Erythroblast (primary cell): ENCODE measurements around the gene IFI16.

Experiments used
- DNase-seq, 2 experiments: peaks; one replicate each; lab custom pipeline; 2025; lab: John Stamatoyannopoulos, UW
- GATA1 ChIP-seq: IDR thresholded peaks from 2 replicates; pipeline ENCODE4 v1.6.1; 2011; ENCODE audit warnings: low read depth, mild to moderate bottlenecking, control low read depth, low read length, moderate library complexity
- POLR2A ChIP-seq: IDR thresholded peaks from 2 replicates; pipeline ENCODE4 v1.6.1; 2011; ENCODE audit warnings: mild to moderate bottlenecking, low read length

Gene IFI16

DNA sequence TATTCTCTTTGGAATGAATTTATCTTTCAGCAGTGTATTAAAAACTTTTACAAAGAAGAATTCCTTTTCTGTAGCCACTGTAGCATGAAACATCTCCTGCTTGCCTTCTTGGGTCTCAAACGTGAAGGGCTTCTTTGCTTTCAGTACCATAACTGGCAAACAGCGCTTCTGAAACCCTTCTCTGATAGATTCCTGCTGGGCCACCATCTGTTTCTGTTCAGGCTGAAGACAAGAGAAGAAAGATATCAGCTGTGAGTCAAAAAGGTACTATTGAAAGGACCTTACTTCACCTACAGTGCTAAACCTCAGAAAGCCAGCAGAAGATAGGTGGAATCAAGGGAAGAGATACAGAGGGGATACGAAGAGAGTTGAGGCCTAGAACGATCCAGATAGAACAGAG lies 56.4 kb downstream of the IFI16 start:
- DNase-seq: no peak
- TF ChIP-seq POLR2A: no peak
- no peak for TF ChIP-seq GATA1

DNA sequence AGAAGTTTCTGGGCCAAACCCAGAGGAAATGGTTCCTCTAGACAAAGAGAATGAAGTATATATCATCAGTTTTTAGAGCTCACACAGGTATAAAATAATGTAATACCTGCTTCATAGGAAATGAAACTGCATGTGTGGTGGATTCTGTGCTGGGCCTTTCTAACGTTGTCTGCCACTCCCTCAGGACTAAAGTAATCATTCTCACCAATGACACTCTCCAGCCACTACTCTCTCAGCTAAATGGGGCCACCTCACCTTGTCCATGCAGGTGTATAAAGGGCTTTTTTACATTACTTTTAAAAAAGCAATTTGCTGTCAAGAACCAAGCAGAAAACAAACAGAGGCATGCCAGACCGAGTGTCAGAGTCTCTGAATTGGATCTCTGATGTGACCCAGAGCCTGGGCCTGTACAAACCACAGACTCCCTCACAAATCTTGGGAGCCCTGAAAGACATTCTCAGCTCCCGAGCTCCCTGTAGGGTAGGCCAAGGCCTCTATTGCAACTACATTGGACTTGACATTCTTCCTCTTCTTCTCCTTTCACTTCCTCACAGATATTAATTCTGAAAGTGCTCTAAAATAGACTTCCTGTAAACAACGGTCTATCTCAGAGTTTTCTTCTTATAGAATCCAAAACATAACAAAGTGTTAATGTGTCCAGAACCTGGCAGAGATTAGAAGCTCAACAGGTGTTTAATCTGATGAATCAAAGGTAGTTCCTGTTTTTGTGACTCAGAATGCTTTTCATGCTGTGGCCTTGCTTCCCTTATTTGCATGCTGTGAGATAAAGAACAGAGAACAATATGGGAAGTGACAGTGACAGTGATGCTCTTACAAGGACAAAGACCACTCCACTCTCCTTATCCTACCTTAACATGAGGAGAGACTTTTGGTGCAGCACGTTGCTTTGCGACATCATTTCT lies 58.3 kb downstream of the IFI16 start:
- no peak for DNase-seq
- TF ChIP-seq GATA1: no peak
- no peak for TF ChIP-seq POLR2A

DNA sequence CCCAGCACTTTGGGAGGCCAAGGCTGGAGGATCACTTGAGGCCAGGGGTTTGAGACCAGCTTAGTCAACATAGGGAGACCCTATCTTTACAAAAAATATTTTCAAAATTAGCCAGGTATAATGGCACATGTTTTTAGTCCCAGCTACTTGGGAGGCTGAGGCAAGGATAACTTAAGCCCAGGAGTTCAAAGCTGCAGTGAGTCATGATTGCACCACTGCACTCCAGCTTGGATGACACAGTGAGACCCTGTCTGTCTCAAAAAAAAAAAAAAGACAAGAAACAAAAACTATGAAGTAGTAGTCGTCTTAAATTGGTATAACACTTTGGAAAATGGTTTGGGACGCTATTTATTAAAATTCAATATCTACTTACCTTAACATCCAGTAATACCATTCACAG lies 59.2 kb downstream of the IFI16 start:
- TF ChIP-seq POLR2A (no peak), GATA1 (no peak)
- no peak for DNase-seq

DNA sequence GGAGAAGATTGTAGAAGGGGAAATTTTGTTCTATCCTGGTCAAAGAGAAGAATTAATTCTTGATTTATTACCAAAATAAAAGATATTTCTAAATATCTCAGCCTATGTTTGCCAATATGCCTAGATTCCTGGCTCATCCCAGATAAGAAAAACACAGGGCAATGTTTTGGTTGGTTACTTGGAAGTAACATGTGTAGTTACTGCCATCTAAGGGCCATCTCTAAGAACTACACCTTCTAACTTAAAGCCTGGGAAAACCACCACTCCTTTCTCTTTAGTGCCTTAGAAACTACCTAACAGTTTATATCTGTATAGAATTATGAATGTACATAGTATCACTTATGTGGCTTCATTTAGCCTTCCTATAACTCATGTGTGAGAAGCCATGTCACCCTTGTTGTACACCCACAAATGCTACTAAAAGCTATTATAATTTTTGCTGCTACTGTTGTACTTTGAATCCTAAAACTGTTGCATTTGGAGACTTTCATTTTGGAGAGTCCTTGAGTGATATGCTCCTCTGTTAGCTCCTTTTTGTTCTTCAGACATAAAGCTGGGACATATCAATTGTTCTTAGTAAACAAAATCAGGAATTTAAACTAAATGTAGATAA lies 62.4 kb downstream of the IFI16 start:
- TF ChIP-seq GATA1: no peak
- no peak for TF ChIP-seq POLR2A
- peak; percentile 58 to 74 for DNase-seq

DNA sequence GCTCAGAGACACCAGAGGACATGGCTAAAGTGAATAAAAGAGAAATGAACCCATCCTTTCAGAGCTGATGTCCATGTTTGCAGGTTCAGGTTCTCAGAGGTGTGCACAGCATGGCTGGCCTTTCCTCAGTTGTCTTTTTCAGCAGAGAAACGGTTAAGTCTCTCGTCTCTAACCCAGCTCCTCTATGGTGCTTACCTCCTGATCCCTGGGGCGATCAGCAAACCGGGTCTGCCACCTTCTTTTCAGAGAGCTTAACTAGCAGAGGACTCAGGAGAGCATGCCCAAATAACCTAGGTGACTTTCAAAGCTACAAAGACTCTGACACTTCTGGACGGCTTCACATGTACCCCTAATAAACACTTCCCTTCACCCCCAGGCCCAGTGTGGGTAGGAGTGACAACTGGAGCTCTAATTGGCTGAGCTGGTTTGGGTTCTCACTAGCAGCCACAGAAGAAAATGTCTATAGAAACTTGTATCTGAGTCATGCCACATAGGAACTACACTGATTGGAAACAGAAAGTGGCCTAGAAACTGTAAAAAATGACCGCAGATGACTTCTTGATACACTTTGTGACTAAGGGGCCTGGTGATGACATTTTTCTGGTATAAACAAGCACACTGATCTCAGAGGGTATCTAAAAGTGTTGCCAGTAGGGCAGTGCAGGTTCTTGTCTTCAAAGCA lies 66.9 kb downstream of the IFI16 start, which contains the start of gene AIM2:
Gene AIM2 (minus strand): TSS at position 329 of the 682 bp plus-strand sequence. CDS start 3,267 bp downstream, outside the sequence.
- TF ChIP-seq POLR2A (no peak), GATA1 (no peak)
- DNase-seq: no peak

DNA sequence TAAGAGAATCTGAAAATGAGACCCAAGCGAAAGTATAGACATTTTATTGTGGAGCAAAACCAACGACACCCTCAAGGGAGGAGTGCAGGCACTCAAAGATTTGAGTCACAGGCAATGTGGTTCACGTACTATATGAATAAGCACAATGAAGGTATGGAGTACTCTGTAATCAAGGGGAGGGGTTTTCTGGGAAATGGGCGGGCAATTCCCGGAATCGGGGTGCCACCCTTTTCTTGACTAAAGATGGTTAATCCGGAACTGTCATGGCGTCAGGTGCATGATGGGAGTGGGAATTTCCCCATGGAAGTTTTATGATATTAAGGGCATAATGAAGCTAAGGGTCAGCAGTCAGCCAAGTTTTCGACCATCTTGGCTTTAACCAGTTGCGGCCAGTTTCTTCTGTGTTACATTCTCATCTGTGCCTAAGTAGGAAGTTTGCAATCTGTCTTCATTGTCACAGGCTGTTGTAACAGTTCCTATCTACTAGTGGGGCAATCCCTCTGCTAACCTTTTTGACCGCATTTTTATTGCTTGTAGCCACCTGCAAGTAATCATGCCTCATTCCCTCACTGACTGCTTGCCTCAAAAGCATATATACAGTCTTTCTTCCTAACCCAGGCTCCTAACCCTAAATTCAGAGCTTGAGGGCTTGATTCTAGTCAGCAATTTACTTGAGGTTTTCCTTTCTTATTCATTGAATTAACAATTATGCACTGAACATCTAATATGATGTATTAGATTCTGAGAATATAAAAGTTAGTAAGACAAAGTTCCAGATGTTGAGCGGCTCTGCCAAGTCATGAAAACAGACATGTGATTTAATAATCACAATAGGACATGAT lies 67.6 kb downstream of the IFI16 start:
- peak; percentile 26 to 56 for DNase-seq
- TF ChIP-seq GATA1 (no peak), POLR2A (no peak)

DNA sequence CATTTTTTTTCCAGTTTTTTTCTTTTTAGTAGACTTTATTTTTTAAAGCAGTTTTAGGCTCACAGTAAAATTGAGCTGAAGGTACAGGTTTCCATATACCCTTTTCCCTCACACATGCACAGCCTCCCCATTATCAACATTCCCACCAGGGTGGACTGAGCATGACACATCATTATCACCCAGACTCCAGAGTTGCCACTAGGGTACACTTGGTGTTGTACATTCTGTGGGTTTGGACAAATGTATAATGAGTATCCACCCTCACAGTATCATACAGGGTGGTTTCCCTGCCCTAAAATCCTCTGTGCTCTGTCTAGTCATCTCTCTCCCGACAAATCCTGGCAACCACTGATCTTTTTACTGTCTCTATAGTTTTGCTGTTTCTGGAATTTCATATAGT lies 69.8 kb downstream of the IFI16 start:
- DNase-seq: peak; percentile 7
- TF ChIP-seq POLR2A (no peak), GATA1 (no peak)

DNA sequence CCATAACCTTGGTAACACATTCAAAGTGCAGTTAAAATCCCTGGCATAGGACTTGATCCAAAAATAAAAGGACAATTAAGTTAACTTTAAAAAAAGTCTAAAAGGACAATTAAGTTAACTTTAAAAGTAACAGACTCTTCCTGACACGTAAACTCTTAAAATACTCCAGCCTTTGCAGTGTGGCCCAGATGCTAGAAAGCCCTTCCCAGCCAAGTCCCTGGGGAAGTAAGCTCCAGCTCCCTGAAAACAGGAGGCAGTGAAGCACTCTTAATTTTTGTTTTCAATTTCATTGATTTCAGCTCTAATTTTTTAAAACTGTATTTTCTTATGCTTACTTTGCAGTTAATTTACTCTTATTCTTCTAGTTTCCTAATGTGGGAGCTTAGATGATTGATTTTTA lies 71.9 kb downstream of the IFI16 start:
- DNase-seq: no peak
- TF ChIP-seq POLR2A: no peak
- TF ChIP-seq GATA1: no peak

DNA sequence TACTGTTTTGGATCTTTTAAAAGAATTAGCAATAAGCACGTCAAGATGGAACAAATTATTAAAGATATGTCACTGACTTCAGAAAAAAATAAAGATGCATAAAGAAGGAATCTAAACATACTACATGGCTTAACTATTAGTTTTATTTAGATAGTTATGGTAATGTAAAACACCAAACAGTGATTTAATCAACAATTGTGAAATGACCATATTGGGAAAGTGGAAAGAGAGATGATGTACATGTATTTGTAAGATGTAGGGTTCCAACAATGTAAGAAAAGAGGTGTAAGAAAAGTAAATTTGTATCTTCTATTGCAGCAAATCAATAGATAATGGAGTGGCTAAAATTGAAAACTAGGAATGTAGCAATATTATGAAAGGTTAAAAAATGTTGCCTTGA lies 73.3 kb downstream of the IFI16 start:
- DNase-seq: no peak
- TF ChIP-seq POLR2A (no peak), GATA1 (no peak)

DNA sequence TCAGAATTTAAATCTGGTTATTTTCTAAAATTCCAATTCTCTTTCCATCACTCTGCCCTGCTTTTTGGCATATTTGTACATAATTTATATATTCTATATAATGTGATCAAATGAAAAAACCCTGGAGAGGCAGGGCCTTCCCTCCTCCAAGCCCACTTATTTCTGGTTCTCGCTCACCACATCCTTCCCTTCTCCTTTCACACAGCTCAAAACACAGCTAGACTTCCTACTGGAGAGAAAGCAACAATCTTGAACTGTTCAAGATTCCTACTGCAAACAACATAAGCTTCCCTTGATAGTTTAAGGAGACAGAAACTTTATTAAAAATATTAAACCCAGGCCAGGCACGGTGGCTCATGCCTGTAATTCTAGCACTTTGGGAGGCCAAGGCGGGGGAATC lies 74.4 kb downstream of the IFI16 start:
- no peak for DNase-seq
- TF ChIP-seq POLR2A (no peak), GATA1 (no peak)

DNA sequence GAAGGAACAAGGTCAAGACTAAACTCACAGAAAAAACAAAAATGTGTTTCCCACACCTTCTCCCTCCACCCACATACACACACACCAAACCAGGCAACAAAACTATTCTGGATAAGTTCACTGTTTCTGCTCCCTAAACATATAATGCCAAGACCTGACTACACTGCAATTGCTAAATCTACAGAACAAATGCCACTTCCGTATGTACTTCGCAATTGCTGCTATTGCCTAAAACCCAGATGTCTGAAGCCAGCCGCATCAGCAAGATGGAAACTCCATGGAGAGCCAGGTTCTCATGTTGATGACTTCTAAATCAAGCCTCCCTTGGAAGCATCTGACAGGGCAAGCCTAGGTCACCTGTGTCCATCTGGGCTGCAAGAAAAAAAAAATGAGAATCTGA lies 75.2 kb downstream of the IFI16 start:
- TF ChIP-seq POLR2A (no peak), GATA1 (no peak)
- DNase-seq: no peak

DNA sequence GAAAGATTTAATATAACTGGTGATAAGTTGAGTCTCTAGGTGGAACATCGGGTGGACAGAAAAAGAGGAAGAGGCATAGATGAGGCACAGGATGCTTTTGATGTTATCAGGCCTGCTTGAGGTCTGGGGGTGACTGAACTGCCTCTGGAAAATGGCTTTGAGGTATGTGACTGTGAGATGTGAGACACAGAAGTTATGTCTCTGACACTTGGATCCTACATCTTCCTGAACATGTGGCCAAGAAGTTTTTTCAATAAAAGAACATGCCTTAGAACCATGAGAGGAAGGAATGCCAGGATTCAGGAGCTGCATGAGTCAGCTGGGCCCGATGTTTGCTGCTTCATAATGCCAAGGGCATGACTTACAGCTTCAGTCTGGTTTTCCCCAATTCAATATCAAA lies 78.3 kb downstream of the IFI16 start:
- no peak for DNase-seq
- TF ChIP-seq POLR2A (no peak), GATA1 (no peak)

DNA sequence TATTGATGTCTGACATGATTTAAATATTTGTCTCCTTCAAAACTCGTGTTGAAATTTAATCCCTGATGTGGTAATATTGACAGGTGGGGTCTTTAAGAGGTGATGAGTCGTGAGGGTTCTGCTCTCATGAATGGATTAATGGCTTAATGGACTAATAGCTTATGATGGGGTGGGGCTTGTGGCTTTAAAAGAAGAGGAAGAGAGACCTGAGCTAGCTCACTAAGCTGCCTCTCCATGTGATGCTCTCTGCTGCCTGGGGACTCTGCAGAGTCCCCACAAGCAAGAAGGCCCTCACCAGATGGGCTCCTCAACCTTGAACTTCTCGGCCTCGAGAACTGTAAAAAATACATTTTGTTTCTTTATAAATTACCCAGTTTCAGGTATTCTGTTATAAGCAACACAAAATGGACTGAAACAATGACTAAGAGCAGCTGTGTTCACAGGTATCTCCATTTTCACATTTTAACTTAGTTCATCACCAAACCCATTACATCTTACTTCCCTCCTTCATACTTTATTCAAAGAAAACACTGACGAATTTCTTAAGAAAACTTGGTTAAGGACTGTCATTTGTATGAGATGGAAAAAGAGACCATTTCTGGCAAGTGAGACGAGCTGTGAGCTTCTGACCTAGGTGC lies 79.0 kb downstream of the IFI16 start:
- TF ChIP-seq GATA1: no peak
- no peak for TF ChIP-seq POLR2A
- DNase-seq: no peak
